ENCODE data around the gene MINDY2.
"Not testable (repeated sequence)": the region's sequence is repeated elsewhere in the genome, so short reads cannot be mapped to it uniquely, and the experiment has no call there.

The MINDY2 gene

GRCh38 chr15:58833681-58834426, 62.8 kb downstream of the MINDY2 start:
- DNase-seq = not testable (repeated sequence)

DNA sequence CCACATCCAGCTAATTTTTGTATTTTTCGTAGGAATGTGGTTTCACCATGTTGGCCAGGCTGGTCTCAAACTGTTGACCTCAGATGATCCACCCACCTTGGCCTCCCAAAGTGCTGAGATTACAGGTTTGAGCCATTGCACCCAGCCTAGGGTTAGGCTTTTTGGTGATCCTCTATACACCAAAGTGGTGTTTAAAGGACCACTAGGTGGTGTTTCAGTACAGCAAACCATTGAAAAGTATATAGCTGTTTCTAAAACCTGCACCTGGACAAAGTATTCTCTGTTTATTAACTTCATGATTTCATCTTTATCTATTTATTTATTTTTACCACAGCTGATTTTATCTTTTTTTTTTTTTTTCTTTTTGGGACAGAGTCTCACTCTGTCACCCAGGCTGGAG, 68.4 kb downstream of the MINDY2 start:
- no peak for DNase-seq

- DNase-seq = no peak
Measured at GRCh38 chr15:58840048-58840447, 68.9 kb downstream of the MINDY2 start.

GRCh38 chr15:58842713-58843396, 71.8 kb downstream of the MINDY2 start:
- DNase-seq = no peak

GRCh38 chr15:58851205-58851604, 80.1 kb downstream of the MINDY2 start:
- DNase-seq = not testable (repeated sequence)

DNA sequence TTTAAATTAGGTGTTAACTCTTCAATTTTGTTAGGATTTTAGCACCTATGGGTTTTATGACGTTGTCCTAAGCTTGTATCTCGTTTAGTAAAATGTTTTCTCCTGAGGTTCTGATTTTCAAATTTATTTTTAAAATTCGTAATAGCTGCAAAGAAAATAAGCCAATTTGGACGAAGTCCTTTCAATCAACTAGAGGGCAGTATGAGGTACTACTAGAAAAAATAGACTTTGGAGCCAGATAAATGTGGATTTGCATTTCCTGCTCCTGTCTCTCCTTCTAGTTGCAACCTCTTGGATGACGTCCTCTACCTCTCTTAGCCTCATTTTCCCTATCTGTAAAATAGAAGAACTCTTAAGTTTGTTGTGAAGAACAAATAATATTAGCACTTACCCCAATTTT, 81.2 kb downstream of the MINDY2 start:
- no peak for DNase-seq

- no peak for DNase-seq
Measured at GRCh38 chr15:58854593-58854992, 83.5 kb downstream of the MINDY2 start.

- DNase-seq = no peak
Measured at GRCh38 chr15:58856086-58856485, 85.0 kb downstream of the MINDY2 start.

- DNase-seq = not testable (repeated sequence)
Measured at GRCh38 chr15:58856621-58857020, 85.5 kb downstream of the MINDY2 start.

DNA sequence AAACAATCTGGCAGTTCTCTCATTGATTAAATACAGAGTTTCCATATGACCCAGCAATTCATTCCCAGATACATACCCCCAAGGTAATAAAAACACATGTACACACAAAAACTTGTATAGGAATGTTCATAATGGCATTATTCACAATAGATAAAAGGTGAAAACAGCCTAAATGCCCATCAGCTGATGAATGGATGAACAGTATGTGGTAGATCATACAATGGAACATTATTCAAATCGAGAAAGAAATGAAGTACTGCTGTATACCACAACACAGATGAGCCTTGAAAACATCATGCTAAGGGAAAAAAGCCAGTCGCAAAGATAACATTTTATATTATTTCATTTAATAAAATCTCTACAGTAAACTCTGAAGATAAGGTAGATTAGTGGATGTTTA, 91.2 kb downstream of the MINDY2 start:
- DNase-seq = no peak

GRCh38 chr15:58864602-58865424, 93.7 kb downstream of the MINDY2 start:
- DNase-seq = no peak

- no peak for DNase-seq
Measured at GRCh38 chr15:58865425-58865880, 94.4 kb downstream of the MINDY2 start.

- DNase-seq = no peak
Measured at GRCh38 chr15:58867926-58868325, 96.8 kb downstream of the MINDY2 start.

DNA sequence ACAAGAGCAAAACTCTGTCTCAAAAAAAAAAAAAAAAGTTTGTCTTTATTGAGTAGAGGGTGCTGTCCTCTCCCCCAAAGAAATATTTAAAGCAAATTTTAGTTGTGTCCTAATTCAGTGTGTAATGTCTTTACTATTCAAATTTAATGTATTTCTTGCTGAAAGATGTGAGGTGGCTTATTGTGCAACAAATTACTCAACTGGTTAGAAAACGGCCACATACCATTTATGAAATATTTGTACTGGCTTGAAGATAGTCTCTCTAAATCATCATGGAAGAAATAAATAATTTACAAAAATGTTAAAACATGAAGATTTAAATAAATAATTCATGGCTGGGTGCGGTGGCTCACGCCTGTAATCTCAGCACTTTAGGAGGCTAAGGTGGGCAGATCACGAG, 99.3 kb downstream of the MINDY2 start:
- DNase-seq = no peak

DNA sequence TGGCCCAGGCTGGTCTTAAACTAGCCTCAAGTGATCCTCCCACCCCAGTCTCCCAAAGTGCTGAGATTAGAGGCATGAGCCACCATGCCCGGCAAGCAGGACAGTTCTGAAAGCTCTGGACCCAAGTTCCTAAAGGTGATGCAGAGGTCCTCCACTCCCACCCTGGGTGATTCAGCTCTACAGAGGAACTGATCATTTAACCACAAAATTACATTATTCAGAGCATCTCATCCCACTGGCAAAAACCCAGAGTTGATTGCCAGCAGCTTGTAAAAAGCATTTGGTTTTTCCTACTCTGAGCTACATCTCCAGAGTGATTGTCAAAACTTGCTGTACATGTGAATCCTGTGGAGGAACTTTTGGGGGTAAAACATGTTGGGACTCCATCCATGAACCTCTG, 102.2 kb downstream of the MINDY2 start:
- DNase-seq = no peak

GRCh38 chr15:58875343-58875742, 104.2 kb downstream of the MINDY2 start:
- no peak for DNase-seq

DNA sequence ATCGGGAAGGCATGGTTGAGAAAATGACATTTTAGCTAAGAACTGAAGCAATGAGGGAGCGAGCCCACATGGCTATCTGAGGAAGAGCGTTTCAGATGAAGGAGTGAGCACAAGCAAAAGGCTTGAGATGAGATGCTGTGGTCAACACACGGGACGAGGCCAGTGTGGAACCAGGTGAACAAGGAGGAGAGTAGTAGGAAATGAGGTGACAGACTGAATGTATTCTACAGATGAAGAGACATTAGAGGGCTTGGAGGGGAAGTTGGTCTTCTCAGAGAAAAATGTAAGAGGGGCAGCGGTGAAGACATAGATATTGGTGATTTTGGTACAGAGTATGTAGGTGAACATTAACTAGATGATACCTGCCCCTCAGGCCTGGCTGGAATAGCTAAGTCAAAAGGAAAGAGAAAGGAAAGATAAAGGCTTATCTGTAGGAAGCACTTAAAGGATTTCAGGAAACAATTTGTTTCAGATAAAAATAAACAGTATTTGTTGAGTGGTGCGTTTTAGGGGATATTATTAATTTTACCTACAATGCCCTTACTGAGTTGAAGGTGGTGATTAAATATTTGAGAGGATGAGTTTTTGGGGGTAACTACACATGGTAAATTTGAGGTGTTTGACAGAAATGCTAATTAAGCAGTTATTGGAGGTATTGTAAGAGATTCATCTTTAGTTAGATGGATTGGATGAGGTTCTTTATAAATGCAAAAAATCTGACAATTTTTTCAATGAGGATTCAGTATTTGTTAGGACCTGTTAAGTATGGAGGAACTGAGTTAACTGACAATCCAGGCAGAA, 105.4 kb downstream of the MINDY2 start:
- DNase-seq = no peak

DNA sequence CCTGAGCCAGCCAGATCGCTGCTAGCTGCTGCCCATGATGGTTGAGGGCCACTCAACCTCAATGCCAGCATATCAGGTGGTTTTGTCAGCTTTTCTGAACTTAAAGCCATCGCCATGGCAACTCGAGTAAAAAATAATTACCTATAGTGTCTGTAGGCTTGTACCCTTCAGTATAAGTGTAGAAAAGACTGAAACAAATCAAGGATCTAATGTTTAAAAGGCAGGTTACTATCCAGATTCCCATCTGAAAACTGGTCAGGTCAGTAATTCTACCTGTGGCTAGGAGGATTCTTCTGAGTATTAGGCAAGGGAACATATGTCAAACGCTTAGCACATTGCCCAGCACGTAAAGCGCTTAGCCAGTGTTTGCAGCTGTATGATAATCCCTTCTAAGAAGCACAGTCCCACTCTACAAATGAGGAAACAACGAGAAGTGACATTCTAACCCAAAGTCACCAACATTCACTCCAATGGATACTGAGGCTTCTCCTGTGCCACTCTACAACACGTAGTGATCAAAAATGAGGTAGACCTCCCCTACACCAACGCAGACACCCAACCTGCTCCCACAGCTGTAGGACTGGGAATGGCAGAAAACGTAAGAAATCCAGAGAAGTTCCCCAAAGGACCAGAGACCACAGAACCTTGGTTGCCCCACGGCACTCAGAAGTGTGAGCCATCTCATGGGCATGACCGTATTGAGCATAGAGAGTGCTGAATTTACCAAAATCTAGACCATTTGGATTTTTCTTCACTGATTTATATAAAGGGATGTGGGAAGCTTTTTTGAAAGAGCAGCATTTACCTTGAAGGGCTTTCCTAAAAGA, 107.1 kb downstream of the MINDY2 start:
- DNase-seq = no peak

DNA sequence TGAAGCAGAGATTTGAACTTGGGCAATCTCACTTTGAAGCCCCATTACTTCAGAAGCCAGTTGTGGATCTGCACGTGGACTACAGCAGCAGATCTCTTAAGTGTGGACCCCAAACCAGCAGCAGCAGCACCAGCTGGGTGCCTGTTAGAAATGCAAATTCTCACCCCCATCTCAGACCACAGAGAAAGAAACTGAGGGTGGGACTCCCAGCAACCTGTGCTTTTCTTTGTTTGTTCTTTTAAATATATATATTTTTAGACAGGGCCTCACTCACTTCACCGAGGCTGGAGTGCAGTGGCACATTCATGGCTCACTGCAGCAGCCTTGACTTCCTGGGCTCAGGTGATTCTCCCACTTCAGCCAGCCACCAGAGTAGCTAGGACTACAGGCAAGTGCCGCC, 109.2 kb downstream of the MINDY2 start:
- no peak for DNase-seq

DNA sequence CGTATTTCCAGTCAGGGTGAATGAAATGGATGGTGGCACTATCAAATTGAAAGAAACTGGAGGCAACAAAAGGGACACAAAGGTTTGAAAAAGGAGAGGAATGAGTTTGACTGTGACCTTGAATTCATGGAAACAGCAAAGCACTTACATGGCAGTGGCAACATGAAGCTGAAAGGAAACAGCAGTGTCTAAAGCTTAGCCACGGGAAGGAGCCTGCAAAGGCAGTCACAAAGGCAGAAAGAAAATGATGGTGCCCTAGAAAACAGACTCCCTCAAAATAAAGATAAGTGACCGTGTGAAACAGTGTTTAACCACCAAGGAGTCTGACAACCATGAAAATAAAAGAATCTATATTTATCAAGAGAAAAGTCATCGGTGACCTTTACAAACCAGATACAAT, 111.1 kb downstream of the MINDY2 start:
- no peak for DNase-seq

DNA sequence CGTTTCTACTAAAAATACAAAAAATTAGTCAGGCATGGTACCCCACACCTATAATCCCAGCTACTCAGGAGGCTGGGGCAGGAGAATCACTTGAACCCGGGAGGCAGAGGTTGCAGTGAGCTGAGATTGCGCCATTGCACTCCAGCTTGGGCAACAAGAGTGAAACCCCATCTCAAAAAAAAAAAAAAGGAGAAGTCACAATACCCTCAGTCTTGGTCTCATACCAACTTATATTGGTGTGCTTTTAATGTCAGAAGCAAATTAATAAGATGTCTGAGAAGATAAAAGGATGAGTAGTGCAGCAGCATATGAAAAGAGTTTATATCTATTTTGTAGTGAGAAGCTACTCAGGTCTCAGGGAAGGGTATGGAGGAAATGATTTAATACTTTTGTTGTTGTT, 112.8 kb downstream of the MINDY2 start:
- DNase-seq = not testable (repeated sequence)

GRCh38 chr15:58886921-58887320, 115.8 kb downstream of the MINDY2 start:
- DNase-seq = no peak
